GM18861 (cell line): ENCODE data around the gene KCNJ18.
"Not testable (repeated sequence)": the region's sequence is repeated elsewhere in the genome, so short reads cannot be mapped to it uniquely, and the experiment has no call there.

ENCODE experiments used
- ATAC-seq: cut with Tn5 transposase; IDR thresholded peaks from one replicate; pipeline ENCODE4 v1.9.1; 2021; ENCODE audit not compliant: unreplicated experiment

Gene KCNJ18

DNA sequence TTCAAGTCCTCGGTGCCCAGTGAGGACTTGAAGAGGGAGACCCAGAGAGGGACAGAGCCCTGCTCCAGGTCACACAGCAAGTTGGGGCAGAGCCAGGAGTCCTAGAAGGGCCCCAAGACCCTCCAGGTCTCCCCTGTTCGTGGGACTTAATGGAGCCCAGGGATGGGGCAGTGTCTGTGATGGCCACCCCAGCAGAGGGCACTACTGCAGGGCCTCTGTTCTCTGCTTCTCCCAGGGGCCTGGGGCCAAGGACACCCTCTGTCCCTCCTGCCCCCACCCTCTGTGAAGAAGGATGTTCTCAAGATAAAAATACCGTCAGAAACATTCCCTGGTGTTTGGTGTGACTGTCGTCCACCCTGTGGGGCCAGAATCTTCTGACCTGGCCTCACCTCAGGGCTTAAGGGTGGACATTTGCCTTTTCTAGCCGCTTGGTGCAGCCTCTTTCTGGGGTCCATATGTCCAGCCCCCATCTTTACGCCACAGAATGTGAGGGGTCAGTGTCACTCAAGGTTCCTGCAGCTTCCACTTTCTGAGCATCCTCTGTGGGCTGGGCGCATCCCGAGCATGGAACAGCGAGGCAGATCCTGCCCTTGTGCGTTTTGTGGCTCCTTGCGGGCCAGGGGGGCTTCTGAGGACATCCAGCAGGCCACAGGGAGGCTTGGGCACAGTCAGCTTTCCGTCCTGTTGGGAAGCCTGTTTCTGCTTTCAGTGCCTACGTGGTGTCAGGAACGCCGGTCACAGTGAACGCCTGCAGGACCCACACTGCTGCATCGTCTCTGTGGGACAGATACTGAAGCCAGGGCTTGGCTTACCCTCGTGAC lies at the start of gene KCNJ18:
TSS of gene KCNJ18 (plus strand) at position 641 of the 821 bp plus-strand sequence. CDS start 10,264 bp downstream, outside the sequence.
- not testable (repeated sequence) for ATAC-seq

DNA sequence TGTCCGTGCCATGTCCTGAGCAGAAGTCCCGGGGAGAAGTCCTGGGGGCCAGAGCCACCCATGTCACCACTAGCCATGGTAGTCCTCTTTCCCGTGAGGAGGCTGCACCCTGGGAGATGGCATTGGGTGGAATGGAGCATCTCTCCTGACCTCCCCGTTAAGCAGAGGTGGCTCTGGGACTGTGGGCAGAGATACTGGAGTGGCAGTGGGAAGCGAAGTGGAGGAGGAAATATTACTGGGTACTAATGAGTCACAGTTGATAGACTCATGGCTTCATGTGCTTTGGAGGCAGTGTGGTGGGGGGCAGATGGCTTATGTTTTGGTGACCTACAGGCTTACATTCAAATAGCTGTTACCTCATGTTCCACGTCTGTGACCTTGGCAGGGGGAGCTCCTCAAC lies 44.2 kb upstream of the KCNJ18 start:
- not testable (repeated sequence) for ATAC-seq

DNA sequence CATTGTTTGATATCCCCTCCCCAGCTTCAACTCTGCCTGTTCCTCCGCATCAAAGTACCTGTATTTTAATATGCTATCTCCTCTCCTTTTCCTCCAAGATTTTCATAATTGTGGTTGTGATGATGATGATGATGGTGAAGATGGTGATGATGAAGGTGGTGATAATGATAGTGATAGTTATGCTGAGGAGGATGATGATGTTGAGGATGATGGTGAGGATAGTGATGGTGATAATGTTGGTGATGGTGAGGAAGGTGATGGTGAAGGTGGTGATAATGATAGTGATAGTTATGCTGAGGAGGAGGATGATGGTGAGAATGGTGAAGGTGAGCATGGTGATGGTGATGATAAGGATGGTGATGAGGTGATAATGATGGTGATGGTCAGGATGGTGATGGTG lies 42.3 kb upstream of the KCNJ18 start:
- not testable (repeated sequence) for ATAC-seq

DNA sequence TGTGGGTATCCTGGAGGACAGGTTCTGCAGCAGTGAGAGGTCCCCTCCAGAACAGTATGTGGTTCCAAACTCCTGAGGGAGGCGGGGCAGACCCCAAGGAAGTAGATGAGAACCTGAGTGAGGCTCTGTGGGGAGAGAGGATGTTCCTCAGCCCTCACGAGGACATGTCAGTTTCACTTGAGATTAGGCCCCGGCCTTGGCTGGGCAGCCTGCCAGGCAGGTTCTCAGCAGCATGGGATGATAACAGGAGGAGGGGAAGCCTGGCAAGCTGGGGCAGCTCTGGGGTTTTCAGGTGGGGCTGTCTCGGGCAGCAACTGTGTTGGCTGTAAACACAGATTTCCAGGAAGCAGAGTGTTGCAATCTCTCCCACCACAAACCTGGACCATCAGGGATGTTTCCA lies 40.3 kb upstream of the KCNJ18 start:
- ATAC-seq, result not testable (repeated sequence)

DNA sequence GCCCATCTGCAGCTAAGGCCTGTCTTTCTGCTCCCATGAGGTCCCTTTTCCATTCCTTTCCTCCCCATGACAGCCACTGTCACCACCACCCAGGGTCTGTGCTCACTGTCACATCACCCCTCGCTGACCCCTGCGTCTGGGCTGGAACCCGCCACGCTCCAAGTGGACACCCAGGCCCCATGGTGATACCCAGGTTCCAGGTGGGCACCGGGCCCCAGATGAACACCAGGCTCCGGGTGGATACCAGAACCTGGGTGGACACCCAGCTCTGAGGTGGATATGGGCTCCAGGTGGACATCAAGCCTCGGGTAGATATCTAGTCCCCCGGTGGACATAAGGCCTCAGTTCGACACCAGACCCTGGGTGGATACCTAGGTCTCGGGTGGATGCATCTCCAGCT lies 39.1 kb upstream of the KCNJ18 start:
- not testable (repeated sequence) for ATAC-seq

DNA sequence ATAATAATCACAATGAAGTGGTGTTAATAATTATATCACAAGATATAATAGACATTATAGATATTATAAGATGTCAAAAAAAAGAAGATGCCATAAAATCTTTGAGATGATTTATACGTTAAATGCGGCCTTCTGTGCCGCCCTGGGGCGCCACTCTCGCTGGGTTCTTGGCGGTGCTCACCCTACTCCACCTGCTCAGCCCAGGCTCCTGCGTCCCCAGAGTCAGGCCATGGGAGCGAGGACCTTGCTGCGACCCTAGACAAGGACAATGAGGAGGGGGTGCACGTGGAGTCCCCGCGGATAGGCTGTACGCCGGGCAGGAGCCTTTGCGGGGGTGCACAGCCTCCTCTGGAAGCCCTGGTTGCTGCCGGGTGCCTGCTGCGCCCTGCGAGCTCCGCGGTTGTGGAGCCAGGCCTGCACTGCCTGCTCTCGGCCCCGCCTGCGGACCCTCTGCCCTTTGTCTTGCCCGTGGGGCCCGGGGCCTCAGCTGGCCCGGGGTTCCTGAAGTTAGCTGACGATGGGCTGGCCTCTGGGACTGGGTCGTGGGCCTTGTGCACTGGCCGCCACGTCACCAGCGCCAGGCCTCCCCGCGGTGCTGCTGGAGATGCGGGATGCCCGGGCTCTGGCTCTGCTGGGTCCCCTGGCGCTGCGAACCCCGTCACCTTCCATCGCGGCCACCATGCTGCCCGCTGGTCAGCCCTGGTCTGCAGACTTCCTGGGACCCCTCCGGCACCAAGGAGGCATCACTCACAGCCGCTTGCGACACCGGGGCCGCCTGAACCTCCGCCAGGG lies 35.6 kb upstream of the KCNJ18 start:
- ATAC-seq, result not testable (repeated sequence)

DNA sequence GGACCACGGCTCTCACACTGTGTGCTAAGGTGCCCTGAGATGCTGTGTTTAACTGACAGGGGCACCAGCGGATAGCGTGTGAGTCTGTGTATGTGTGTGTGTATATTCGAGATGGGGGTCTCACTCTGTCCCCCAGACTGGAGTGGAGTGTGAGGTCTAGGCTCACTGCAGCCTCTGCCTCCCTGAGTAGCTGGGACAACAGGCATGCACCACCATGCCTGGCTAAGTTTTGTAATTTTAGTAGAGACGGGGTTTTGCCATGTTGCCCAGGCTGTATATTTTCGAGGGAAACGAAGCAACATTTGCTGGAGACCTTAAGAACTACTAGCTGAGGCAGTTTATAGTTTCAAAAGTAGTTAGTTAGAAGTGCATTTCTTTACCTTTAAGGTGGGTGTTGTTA lies 32.7 kb upstream of the KCNJ18 start:
- not testable (repeated sequence) for ATAC-seq

DNA sequence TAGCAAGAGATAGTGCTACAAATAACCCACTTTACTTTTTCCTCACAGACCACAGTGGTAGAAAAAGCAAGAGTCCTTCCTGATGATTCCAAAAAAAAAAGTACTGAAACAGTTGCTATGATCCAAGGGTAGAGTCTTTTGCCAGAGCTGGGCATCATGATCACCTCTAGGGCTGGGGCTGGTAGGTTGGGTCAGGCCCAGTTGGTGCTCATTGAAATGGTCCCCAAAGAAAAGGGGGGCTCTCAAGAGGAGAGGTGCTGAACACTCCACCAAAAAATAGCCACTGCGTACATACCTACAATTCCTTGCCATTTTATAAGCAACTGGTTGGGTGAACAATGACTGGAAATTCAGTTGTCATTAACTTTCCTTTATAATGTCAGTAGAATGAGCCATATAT lies 30.9 kb upstream of the KCNJ18 start:
- ATAC-seq, result not testable (repeated sequence)

DNA sequence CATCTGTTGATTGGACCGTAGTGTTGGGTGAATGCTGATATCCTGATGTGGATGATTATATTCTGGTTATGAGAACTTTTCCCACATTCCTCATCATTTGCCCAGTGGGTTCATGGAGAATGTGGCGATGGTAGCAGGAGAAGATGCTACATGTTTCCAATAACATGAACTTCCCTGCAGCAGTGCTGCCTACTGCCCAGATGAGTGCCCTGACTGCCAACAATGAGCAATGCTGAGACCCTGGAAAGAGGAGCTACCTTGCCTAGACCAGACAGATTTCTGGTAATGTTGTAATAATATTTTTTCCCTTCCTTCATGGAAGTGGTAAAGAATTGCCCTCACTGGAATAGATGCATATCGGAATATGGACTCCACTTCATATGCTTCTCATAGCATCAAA lies 29.2 kb upstream of the KCNJ18 start:
- ATAC-seq, result not testable (repeated sequence)

DNA sequence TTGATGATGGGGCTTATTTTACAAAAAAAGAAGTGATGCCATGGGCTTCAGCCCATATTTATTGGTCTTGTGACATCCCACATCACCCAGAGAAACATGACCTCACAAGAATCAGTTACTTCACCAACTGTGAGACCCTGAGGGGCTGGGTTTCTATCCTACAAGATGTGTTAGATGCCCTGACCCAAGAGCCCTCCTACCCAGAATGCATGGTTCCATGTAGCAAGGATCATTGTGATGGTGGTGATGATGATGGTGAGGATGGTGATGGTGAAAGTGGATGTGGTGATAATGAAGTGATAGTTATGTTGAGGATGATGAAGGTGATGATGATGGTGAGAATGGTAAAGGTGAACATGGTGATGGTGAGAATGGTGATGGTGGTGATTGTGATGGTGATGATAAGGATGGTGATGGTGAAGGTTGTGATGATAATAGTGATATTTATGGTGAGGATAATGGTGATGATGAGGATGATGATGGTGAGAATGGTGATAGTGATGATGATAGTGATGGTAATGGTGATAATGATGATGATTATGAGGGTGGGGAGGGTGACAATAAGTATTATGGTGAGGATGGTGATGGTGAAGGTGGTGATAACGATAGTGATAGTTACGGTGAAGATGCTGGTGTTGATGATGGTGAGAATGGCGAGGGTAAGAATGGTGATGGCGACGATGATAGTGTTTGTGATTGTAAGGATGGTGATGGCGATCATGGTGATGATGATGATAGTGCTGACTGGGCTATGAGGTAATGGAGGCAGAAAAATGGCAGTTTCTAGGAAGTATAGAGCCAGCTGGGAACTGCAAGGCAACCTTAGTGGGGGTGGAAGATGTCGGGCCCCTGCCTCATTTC lies 28.5 kb upstream of the KCNJ18 start:
- not testable (repeated sequence) for ATAC-seq

DNA sequence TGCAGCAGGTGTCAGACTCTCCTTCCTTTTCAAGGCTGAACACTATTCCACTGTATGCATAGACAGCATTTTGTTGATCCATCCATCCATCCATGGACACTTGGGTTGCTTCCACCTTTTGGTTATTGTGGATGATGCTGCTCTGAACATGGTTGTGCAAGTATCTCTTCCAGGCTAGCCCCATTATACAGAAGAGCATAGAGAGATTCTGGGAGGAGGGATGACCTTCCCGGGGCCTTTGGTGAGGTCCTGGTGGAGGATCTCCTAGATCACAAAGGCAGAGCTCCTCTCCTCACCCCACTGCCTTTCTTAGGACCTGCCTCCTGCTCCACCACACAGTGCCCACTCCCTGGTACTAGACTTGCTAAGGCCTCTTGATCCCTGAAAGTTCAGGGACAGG lies 27.2 kb upstream of the KCNJ18 start:
- ATAC-seq, result not testable (repeated sequence)

DNA sequence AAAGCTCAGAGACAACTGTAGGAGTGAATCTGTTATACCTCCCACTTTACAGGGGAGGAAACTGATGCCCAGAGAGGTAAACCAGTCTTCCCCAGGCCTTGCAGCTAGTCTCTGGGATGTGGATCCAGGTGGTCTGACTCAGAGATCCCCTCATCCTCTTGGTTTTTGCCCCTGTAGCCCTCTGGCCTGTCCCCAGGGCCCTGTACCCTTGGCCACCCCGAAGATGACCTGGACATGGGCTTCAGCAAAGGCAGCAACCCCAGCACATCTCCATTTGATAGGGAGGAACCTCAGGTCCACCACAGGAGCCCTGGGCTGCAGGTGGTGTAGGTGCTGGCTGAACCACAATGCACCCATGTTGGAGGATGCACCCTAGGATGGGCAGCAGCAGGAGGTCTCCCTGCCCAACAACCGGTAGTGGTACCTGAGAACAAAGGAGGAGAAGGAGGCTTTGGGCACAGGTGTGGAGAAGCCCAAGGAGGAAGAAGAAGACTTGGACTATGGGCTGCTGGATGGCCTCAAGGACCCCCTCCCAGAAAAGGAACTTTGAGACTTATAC lies 26.3 kb upstream of the KCNJ18 start:
- not testable (repeated sequence) for ATAC-seq

DNA sequence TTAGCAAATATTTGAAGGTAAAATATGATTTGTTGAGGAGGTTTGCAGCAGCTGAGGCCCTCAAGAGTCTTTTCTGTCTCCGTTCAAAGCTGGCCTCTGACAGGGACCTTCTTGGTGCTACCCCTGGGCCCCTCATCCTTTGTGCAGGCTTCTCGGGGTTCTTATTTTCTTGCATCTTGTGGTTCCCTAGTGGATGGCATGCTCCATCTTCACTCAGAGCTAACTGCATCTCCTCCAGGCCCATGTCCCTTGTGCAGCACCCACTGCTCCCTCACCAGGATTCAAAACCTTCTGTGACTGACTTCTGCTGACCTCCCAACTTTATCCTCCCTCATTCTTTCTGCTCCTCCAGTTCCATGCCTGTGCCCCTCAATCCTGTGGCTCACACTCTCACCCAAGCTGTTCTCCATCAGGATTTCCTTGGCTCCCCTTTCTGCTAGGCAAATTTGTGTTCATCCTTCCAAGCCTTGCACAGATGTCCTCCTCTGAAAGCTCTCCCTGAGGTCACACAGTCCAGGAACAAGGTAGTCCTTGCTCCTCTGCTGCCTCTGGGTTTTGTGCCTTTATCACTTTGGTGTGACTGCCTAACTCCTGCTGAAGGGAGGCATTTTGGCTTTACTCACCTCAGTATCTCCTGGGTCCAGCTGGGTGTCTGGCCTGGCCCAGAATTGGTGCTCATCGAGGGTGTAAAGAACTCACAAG lies 25.5 kb upstream of the KCNJ18 start:
- ATAC-seq, result not testable (repeated sequence)

DNA sequence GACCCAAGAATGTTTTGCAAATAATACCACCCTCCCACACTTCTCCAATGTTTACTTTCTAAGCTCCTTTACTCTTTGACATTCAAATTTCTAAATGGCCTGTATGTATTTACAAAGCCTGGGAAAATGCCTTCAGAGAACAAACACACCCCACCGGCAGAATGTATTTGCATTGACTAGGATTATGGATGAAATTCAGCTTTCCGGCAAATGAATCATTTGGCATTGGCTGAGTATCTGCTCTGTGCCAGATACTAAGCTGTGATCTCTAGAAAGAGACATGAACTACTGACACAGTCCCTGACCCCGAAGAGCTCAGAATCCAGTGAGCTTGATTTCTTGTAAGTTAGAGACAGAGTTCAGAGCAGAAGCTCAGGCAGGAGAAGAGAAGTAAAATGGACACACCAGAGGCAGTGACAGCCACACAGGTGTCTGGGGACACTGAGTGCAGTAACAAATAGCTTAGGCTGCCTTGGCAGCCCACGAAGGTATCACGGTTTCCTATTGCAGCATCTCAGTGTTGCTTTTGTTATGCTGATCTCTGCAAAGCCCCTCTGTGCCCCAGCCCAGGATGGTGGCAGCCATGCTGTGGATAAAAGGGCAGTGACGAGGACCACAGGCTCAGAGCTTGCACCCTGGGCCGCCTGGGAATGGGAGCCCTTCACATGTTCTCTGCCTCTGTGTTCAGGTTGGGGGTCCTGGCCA lies 24.8 kb upstream of the KCNJ18 start:
- not testable (repeated sequence) for ATAC-seq

DNA sequence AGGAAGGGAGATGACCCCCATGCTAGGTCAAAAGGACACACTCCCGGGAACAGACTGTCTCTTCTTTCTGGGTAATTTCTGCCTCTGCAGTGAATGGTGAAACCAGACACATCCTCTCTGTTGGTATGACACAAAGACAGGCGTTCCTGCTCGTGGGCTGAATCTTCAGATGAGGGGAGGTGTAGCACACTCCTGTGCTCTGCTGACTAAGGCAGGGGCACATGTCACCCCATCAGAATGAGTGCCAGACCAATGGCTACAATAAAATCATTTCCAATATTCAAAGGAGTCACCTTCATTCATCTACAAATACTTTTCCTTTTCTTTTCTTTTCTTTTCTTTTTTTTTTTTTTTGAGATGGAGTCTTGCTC lies 24.2 kb upstream of the KCNJ18 start:
- ATAC-seq, result not testable (repeated sequence)

DNA sequence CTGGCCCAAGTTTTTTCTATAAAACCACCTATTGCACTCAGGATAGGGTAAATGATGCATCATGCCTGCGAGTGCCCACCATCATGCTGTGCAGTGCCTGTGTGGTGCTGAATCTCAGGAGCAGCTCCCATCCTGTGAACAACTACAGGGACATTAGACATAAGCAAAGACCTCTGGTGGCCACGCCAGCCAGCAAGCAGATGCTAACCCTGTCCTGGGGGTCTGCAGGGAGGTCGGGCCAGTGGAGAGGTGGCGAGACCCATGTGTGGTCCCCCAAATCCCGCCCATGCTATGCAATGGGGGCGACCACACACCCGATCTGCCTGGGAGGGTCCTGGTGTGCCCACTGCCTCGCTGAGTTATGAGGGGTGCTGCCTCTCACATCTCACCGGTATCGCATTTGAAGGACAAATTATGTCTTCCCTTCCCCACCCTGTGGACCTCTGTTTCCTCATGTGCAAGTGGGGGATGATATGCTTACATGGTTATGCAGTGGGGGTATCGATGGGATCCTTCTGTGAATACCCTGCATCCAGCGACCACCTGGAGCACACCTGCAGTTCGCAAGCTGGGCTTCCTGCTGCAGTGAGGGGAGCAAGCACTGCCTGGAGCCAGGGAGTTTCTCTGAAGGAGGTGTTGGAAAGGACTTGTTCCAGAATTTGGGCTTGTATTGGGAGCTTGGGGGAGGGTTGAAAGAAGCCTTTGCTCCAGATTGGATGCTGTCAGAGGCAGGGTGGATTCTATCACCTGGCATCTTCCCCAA lies 23.4 kb upstream of the KCNJ18 start:
- ATAC-seq, result not testable (repeated sequence)

DNA sequence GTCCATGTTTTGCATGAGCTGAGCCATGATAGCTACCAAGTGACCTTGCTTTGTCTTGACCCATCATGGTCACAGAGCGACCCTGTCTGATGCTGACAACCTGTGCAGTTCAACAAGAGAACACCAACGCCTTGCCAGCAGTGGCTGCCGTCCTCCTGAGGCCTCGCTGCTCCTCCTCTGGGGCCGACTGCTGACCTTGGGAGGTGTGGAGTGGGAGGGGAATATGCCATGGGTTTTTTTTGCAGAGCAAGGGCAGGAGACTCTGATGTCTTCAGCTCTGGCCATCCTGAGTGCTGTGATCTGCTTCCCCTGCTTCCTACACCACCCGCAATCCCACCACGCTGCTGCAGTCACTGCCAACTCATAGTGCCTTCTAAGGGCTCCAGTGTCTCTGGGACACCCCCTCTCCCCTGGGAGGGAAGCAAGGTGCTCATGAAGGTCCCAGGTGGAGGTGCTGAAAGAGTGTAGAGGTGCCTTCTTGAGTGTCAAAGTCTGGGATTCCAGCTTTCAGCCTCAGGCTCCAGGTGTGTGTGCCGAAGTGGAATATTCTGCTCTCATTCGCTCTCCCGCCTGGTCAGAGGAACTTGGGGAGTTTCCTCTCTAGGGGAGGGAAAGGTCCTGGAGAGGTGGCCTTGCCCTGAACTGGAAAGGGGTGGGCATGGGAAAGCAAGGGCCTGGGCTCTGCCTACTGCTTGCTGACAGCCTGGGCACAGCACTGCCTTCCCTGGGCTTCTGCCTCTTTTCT lies 22.5 kb upstream of the KCNJ18 start:
- ATAC-seq, result not testable (repeated sequence)
